GM12872 (cell line): Measurements from ENCODE around the gene ZBTB9.

Experiments
- CTCF ChIP-seq: IDR thresholded peaks from 3 replicates; pipeline ENCODE4 v1.5.1; 2011; ENCODE audit warnings: low read depth, mild to moderate bottlenecking, low read length, moderate library complexity; ENCODE audit not compliant: insufficient read depth

Gene ZBTB9

GRCh38 chr6:33454009-33454946 is at the start of gene ZBTB9:
ZBTB9 (plus strand) TSS chr6:33454576; CDS start chr6:33455101, 525 bp downstream.
- no peak for TF ChIP-seq CTCF

- no peak for TF ChIP-seq CTCF
Measured at GRCh38 chr6:33404884-33405283, 49.5 kb upstream of the ZBTB9 start.

- no peak for TF ChIP-seq CTCF
Measured at GRCh38 chr6:33405386-33405940, 48.9 kb upstream of the ZBTB9 start.

DNA sequence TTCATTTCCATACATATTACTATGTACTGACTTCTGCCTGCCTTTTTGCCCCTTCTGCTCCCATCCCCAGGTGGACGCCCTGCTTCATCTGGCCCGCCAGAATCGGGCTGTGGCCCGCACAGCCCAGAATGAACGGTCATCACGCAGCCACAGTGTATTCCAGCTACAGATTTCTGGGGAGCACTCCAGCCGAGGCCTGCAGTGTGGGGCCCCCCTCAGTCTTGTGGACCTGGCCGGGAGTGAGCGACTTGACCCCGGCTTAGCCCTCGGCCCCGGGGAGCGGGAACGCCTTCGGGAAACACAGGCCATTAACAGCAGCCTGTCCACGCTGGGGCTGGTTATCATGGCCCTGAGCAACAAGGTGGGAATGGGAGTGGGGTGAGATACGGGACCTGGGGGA is 48.2 kb upstream of the ZBTB9 start:
- TF ChIP-seq CTCF, result no peak

GRCh38 chr6:33407132-33407718 is 47.2 kb upstream of the ZBTB9 start:
- 0 out of 3 replicates have a peak, but pooled peaks have one; percentile 12 for TF ChIP-seq CTCF

DNA sequence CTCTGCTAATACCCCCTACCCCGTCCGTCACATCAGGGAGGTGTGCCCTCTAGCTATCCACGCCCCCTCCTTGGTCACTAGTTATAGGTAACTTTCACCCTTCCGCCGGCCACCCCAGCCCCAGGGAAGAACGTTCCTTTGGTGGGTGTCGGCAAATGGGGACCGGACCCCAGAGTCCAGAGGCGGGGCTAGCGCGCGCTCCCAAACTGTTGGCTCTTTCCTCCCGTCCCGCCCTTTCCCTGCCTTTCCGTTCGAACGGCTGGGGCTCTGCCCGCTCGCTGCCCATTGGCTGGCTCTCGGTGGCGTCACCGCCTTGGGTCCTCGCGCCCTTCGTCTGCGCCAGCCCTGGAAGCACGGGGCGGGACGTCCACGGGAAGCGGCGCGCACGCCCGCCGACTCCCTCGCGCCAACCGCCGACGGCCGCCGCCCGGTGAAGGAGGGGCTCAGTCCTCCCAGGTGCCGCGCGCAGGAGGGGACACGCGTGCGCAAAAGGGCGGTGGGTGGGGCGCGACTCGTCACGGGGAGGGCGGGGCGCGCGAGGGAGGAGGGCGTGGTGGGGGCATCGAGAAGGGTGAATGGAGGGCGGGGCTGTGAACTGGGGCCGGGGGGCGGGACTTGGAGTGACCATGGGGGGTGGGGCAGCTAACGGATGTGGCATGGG is 44.2 kb upstream of the ZBTB9 start:
- TF ChIP-seq CTCF, result no peak
